ENCODE results near the gene ZBTB20. TPM values are rescaled to one million over a fixed set of nuclear protein-coding genes. Genes with fewer than 3 reads are reported as not detected.

Gene ZBTB20
- total and polyA plus RNA-seq, 4 donors = 0.74 to 77.1 (median 27.9) TPM

GRCh38 chr3:115095236-115095635, 51.9 kb downstream of the ZBTB20 start:
- no peaks in the 10 kb centered on the region for H3K27me3 ChIP-seq (ENCODE audit: control insufficient read depth in 3 of 3, insufficient read depth in 3 of 3, low read length in 2 of 3)
- ATAC-seq (ENCODE audit: insufficient read depth, low FRiP score) (no peak), DNase-seq (no peak)
- H3K36me3 ChIP-seq (ENCODE audit: control insufficient read depth in 4 of 4, insufficient read depth in 4 of 4, low read length in 4 of 4) = no peaks in the 10 kb centered on the region
- H3K4me3 ChIP-seq = no peak overlapping the region
- H3K27ac ChIP-seq (ENCODE audit: low read depth in 1 of 2, low read length in 1 of 2) = no peak overlapping the region
- peaks cover 0 to 18% (median 2%) of the 10 kb centered on the region in 5 donors for H3K4me1 ChIP-seq (ENCODE audit: control insufficient read depth in 5 of 5, insufficient read depth in 5 of 5, low read length in 5 of 5)
- 85 to 90% methylated on average over 1 of the region's 1 CpG for WGBS, 2 donors
- no peak for TF ChIP-seq CTCF (IDR thresholded peaks at IDR 0.05; ENCODE audit: control extremely low read depth, extremely low read depth)
- no peak overlapping the region for H3K9ac ChIP-seq (ENCODE audit: insufficient read depth in 1 of 2, low read length in 2 of 2)
- H3K9me3 ChIP-seq (ENCODE audit: control insufficient read depth in 4 of 4, insufficient read depth in 3 of 4, low read length in 3 of 4) = no peaks in the 10 kb centered on the region

- peak overlapping the region in 1 of 2 donors; percentile 42 for H3K27ac ChIP-seq (ENCODE audit: low read depth in 1 of 2, low read length in 1 of 2)
- no peak overlapping the region for H3K4me3 ChIP-seq
- DNase-seq (peak; percentile 69 to 78 (median 76)), ATAC-seq (ENCODE audit: insufficient read depth, low FRiP score) (peak; percentile 90)
- H3K4me1 ChIP-seq (ENCODE audit: control insufficient read depth in 5 of 5, insufficient read depth in 5 of 5, low read length in 5 of 5) = peaks cover 0 to 13% (median 0%) of the 10 kb centered on the region in 5 donors
- no peak overlapping the region for H3K9ac ChIP-seq (ENCODE audit: insufficient read depth in 1 of 2, low read length in 2 of 2)
- TF ChIP-seq CTCF (IDR thresholded peaks at IDR 0.05; ENCODE audit: control extremely low read depth, extremely low read depth) = peak; percentile 39
- H3K27me3 ChIP-seq (ENCODE audit: control insufficient read depth in 3 of 3, insufficient read depth in 3 of 3, low read length in 2 of 3) = no peaks in the 10 kb centered on the region
- H3K36me3 ChIP-seq (ENCODE audit: control insufficient read depth in 4 of 4, insufficient read depth in 4 of 4, low read length in 4 of 4) = no peaks in the 10 kb centered on the region
- WGBS, 2 donors = 13 to 16% methylated on average over 4 of the region's 4 CpGs
- H3K9me3 ChIP-seq (ENCODE audit: control insufficient read depth in 4 of 4, insufficient read depth in 3 of 4, low read length in 3 of 4) = no peaks in the 10 kb centered on the region
Observed at GRCh38 chr3:115092220-115092791, 54.8 kb downstream of the ZBTB20 start.

- Histone ChIP-seq H3K4me1 (ENCODE audit: control insufficient read depth in 5 of 5, insufficient read depth in 5 of 5, low read length in 5 of 5) (peaks cover 0 to 10% (median 0%) of the 10 kb centered on the region in 5 donors), H3K4me3 (no peak overlapping the region), H3K27ac (ENCODE audit: low read depth in 1 of 2, low read length in 1 of 2) (no peak overlapping the region), H3K9ac (ENCODE audit: insufficient read depth in 1 of 2, low read length in 2 of 2) (no peak overlapping the region), H3K27me3 (ENCODE audit: control insufficient read depth in 3 of 3, insufficient read depth in 3 of 3, low read length in 2 of 3) (no peaks in the 10 kb centered on the region), H3K36me3 (ENCODE audit: control insufficient read depth in 4 of 4, insufficient read depth in 4 of 4, low read length in 4 of 4) (no peaks in the 10 kb centered on the region), H3K9me3 (ENCODE audit: control insufficient read depth in 4 of 4, insufficient read depth in 3 of 4, low read length in 3 of 4) (no peaks in the 10 kb centered on the region)
- ATAC-seq (ENCODE audit: insufficient read depth, low FRiP score) (no peak), DNase-seq (no peak)
- WGBS, 2 donors = 91 to 92% methylated on average over 1 of the region's 1 CpG
- no peak for TF ChIP-seq CTCF (IDR thresholded peaks at IDR 0.05; ENCODE audit: control extremely low read depth, extremely low read depth)
Observed at GRCh38 chr3:115090712-115091111, 56.4 kb downstream of the ZBTB20 start.

GRCh38 chr3:115089481-115089880, 57.6 kb downstream of the ZBTB20 start:
- no peak for TF ChIP-seq CTCF (IDR thresholded peaks at IDR 0.05; ENCODE audit: control extremely low read depth, extremely low read depth)
- H3K4me1 ChIP-seq (ENCODE audit: control insufficient read depth in 5 of 5, insufficient read depth in 5 of 5, low read length in 5 of 5) = peaks cover 0 to 10% (median 0%) of the 10 kb centered on the region in 5 donors
- 92 to 93% methylated on average over 2 of the region's 2 CpGs for WGBS, 2 donors
- H3K9me3 ChIP-seq (ENCODE audit: control insufficient read depth in 4 of 4, insufficient read depth in 3 of 4, low read length in 3 of 4) = no peaks in the 10 kb centered on the region
- ATAC-seq (ENCODE audit: insufficient read depth, low FRiP score) (no peak), DNase-seq (no peak)
- H3K9ac ChIP-seq (ENCODE audit: insufficient read depth in 1 of 2, low read length in 2 of 2) = no peak overlapping the region
- no peaks in the 10 kb centered on the region for H3K27me3 ChIP-seq (ENCODE audit: control insufficient read depth in 3 of 3, insufficient read depth in 3 of 3, low read length in 2 of 3)
- no peak overlapping the region for H3K27ac ChIP-seq (ENCODE audit: low read depth in 1 of 2, low read length in 1 of 2)
- H3K36me3 ChIP-seq (ENCODE audit: control insufficient read depth in 4 of 4, insufficient read depth in 4 of 4, low read length in 4 of 4) = no peaks in the 10 kb centered on the region
- no peak overlapping the region for H3K4me3 ChIP-seq
